BE2C (cell line): Measurements from ENCODE around the gene CDH23.
"Not testable (repeated sequence)": the region's sequence is repeated elsewhere in the genome, so short reads cannot be mapped to it uniquely, and the experiment has no call there.

Source experiments
- DNase-seq: peaks from one replicate; pipeline ENCODE4 v3.0.0-alpha.2; 2020
- H3K27me3 ChIP-seq: fragments of 250-450 bp; sonication (Bioruptor Pico); 2 replicates; pipeline ENCODE4 v1.5.1; 2020; ENCODE audit warnings: mild to moderate bottlenecking
- H3K36me3 ChIP-seq: fragments of 250-450 bp; sonication (Bioruptor Pico); 2 replicates; pipeline ENCODE4 v1.5.1; 2020; ENCODE audit warnings: mild to moderate bottlenecking
- H3K4me1 ChIP-seq: fragments of 250-450 bp; sonication (Bioruptor Pico); 2 replicates; pipeline ENCODE4 v1.5.1; 2020
- H3K4me3 ChIP-seq: 2 replicates; pipeline ENCODE4 v1.5.1; 2011; ENCODE audit warnings: low read depth, low read length
- H3K9me3 ChIP-seq: fragments of 250-450 bp; sonication (Bioruptor Pico); 2 replicates; pipeline ENCODE4 v1.5.1; 2020
- TF ChIP-seq, protein P1 (sequence below): IDR thresholded peaks from 2 replicates; pipeline ENCODE4 v1.5.1; 2012; ENCODE audit warnings: mild to moderate bottlenecking, low read depth, low read length

CDH23 gene

DNA sequence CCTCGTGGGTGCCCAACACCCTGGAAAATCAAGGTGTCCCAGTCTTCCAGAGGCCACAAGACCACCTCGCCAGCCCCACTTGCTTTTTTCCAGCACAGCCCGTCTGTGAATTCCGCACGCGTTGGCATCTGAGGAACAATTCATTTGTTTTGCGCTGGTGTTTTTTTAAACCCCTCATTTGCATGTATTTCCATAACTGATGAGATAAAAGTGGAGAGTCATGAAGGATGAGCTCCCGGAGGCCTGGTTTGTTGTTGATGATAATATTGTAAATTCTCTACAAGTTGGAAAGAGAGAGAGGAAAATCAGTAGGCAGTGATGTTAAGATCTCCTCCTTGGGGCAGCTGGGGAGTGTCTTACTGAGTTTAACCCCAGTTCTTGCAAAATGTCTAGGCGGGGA lies 43.1 kb upstream of the CDH23 start:
- Histone ChIP-seq H3K4me3 (no peak overlapping the region), H3K36me3 (no peaks in the 10 kb centered on the region), H3K27me3 (no peaks in the 10 kb centered on the region), H3K4me1 (peaks cover 4% of the 10 kb centered on the region; the same call in 1 of the 2 replicates), H3K9me3 (no peaks in the 10 kb centered on the region)
- DNase-seq = no peak
- TF ChIP-seq, protein P1, sequence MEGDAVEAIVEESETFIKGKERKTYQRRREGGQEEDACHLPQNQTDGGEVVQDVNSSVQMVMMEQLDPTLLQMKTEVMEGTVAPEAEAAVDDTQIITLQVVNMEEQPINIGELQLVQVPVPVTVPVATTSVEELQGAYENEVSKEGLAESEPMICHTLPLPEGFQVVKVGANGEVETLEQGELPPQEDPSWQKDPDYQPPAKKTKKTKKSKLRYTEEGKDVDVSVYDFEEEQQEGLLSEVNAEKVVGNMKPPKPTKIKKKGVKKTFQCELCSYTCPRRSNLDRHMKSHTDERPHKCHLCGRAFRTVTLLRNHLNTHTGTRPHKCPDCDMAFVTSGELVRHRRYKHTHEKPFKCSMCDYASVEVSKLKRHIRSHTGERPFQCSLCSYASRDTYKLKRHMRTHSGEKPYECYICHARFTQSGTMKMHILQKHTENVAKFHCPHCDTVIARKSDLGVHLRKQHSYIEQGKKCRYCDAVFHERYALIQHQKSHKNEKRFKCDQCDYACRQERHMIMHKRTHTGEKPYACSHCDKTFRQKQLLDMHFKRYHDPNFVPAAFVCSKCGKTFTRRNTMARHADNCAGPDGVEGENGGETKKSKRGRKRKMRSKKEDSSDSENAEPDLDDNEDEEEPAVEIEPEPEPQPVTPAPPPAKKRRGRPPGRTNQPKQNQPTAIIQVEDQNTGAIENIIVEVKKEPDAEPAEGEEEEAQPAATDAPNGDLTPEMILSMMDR = no peak

DNA sequence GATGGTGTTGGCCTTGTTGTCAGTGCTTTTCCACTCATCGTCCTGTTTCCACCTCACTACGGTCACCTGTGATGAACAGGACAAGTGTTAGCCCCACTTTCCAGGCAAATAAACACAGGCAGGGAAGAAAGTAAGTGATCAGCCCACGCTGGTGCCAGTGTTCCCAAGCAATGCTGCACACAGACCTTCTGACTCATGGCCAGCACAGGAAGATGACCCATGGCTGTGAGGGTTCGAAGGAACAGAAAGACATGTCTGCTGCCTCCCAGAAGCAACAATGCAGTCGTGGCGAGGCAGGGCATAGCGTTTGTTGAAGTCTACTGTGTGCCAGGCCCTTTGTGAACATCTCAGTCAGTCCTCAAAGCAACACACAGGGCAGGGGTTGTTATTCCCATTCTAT lies 41.9 kb upstream of the CDH23 start:
- no peak for DNase-seq
- Histone ChIP-seq H3K27me3 (no peaks in the 10 kb centered on the region), H3K9me3 (no peaks in the 10 kb centered on the region), H3K36me3 (no peaks in the 10 kb centered on the region), H3K4me3 (no peak overlapping the region), H3K4me1 (peaks cover 5% of the 10 kb centered on the region; the same call in 1 of the 2 replicates)
- TF ChIP-seq, protein P1 = no peak

DNA sequence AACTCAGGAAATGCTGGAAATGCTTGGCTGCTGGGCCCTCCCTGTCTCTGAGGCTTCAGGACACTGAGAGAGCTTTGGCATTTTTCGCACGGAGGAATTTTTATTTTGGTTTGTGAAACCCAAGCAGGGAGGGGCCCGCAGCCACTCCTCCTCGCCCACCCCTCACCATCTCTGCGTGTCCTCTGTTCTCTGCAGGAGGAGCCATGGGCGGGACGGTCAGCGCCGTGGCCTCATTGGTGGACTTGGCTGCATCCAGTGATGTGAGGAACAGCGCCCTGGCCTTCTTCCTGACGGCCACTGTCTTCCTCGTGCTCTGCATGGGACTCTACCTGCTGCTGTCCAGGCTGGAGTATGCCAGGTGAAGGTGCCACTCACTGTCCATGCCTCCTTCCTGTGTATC lies 40.8 kb upstream of the CDH23 start:
- H3K27me3 ChIP-seq = no peaks in the 10 kb centered on the region
- no peaks in the 10 kb centered on the region for H3K9me3 ChIP-seq
- H3K4me3 ChIP-seq = no peak overlapping the region
- H3K36me3 ChIP-seq = no peaks in the 10 kb centered on the region
- H3K4me1 ChIP-seq = peaks cover 5% of the 10 kb centered on the region; the same call in 1 of the 2 replicates
- no peak for DNase-seq
- TF ChIP-seq, protein P1 = no peak

DNA sequence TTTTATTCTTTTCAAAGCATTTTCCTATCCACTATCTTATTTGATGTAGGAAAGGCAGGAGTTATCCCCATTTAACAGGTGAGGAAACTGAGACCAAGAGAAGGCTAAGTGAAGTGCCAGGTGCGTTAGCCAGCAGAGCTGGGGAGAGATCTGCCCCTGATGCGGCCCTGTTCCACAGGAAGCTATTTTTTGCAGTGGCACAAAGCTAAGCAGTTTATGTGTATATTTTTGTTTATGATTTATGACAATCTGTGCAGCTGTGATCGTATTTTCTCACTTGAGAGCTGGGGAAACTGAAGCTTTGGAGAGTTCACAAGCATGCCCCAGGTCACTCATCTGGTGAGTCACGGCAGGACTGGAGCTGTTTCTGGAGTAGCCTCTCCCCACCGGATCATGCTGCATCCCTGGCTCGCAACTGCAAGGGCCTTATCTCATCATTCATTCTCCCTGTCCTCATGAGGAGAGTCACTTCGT lies 38.9 kb upstream of the CDH23 start:
- Histone ChIP-seq H3K36me3 (no peaks in the 10 kb centered on the region), H3K9me3 (no peaks in the 10 kb centered on the region), H3K27me3 (no peaks in the 10 kb centered on the region), H3K4me3 (no peak overlapping the region), H3K4me1 (peaks cover 5% of the 10 kb centered on the region; the same call in 1 of the 2 replicates)
- DNase-seq = peak; percentile 73
- TF ChIP-seq, protein P1 = no peak

DNA sequence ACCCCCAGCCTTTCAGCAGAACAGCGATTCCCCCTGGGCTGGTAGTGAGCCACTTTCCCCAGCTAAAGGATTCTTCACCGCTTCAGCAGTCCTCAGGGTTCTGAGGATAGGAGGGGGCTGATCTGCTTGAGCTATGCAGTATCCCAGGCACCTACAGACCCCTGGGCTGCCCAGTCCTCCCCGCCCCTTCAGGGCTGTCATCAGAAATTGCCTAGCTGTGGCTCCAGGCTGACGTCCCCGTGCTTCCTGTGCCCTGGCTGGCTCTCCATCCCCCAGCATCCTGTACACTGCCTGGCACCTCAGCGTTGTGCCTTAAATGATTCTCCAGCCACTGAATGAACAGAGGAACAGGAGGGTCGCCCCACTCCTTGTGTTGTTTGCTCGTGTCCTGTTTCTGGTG lies 38.4 kb upstream of the CDH23 start:
- Histone ChIP-seq H3K9me3 (no peaks in the 10 kb centered on the region), H3K27me3 (no peaks in the 10 kb centered on the region), H3K4me3 (no peak overlapping the region), H3K36me3 (no peaks in the 10 kb centered on the region), H3K4me1 (peaks cover 5% of the 10 kb centered on the region; the same call in 1 of the 2 replicates)
- DNase-seq = peak; percentile 70
- TF ChIP-seq, protein P1 = no peak

DNA sequence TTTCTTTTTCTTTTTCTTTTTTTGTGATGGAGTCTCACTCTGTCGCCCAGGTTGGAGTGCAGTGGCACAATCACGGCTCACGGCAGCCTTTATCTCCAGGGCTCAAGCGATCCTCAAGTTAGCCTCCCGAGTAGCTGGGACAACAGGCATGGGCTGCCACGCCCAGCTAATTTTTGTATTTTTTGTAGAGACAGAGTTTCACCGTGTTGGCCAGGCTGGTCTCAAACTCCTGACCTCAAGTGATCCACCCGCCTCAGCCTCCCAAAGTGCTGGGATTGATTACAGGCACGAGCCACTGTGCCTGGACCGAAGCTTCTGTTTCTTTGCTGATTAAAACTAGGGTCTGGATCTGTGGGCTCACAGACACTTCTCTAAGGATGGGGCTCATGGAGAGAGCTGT lies 37.8 kb upstream of the CDH23 start:
- not testable (repeated sequence) for H3K27me3 ChIP-seq, H3K9me3 ChIP-seq, H3K4me3 ChIP-seq, DNase-seq, H3K36me3 ChIP-seq, H3K4me1 ChIP-seq
